NT2/D1 (cell line): ENCODE data around the gene KCNQ1.

Source experiments
- DNase-seq: peaks from one replicate; pipeline ENCODE4 v3.0.0-alpha.2; 2011; ENCODE audit warnings: low read depth, low spot score
- H3K27me3 ChIP-seq: 2 replicates; pipeline ENCODE4 v1.6.0; 2011; ENCODE audit warnings: mild to moderate bottlenecking; ENCODE audit not compliant: insufficient read length, insufficient read depth
- H3K36me3 ChIP-seq: 2 replicates; pipeline ENCODE4 v1.6.1; 2011; ENCODE audit warnings: mild to moderate bottlenecking, low read length, mixed read lengths; ENCODE audit not compliant: insufficient read depth, insufficient read length
- H3K4me1 ChIP-seq: 2 replicates; pipeline ENCODE4 v1.5.1; 2011; ENCODE audit not compliant: insufficient read depth, insufficient read length
- H3K4me3 ChIP-seq: 2 replicates; pipeline ENCODE4 v1.5.1; 2011; ENCODE audit warnings: low read depth; ENCODE audit not compliant: insufficient read length
- H3K9ac ChIP-seq: 2 replicates; pipeline ENCODE4 v1.6.0; 2011; ENCODE audit warnings: low read depth; ENCODE audit not compliant: insufficient read length
- H3K9me3 ChIP-seq: 2 replicates; pipeline ENCODE4 v1.5.1; 2011; ENCODE audit warnings: mild to moderate bottlenecking, low read length; ENCODE audit not compliant: insufficient read depth
- SUZ12 ChIP-seq: IDR thresholded peaks from 2 replicates; pipeline ENCODE4 v1.6.1; 2011; ENCODE audit not compliant: insufficient read length, insufficient read depth; ENCODE audit errors: extremely low read depth
- YY1 ChIP-seq: IDR thresholded peaks from 2 replicates; pipeline ENCODE4 v1.6.1; 2011; ENCODE audit not compliant: insufficient read length, insufficient read depth
- ZNF274 ChIP-seq: IDR thresholded peaks from 2 replicates; pipeline ENCODE4 v1.6.1; 2011; ENCODE audit warnings: mild to moderate bottlenecking, low read depth, low read length

KCNQ1 gene

DNA sequence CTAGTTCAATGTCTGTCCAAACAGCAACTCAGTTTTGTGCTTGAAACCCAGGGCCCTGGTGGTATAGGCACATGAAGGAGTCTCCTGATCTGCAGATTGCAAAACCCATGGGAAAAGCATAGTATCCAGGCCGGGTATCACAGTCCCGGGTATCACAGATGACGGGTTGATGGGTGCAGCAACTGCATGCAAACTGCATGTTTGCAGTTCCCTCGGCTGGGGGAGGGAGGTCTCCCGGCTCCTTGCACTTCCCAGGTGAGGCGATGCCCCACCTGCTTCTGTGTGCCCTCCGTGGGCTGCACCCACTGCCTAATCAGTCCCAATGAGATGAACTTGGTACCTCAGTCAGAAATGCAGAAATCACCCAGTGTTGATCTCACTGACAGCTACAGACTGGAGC lies 53.9 kb downstream of the KCNQ1 start:
- Histone ChIP-seq H3K4me3 (no peak overlapping the region), H3K36me3 (no peaks in the 10 kb centered on the region), H3K27me3 (peaks cover 64% of the 10 kb centered on the region), H3K9ac (no peak overlapping the region), H3K9me3 (peaks cover 16% of the 10 kb centered on the region), H3K4me1 (no peaks in the 10 kb centered on the region)
- DNase-seq = no peak
- no peak for TF ChIP-seq SUZ12
- TF ChIP-seq ZNF274 = no peak
- TF ChIP-seq YY1 = no peak

DNA sequence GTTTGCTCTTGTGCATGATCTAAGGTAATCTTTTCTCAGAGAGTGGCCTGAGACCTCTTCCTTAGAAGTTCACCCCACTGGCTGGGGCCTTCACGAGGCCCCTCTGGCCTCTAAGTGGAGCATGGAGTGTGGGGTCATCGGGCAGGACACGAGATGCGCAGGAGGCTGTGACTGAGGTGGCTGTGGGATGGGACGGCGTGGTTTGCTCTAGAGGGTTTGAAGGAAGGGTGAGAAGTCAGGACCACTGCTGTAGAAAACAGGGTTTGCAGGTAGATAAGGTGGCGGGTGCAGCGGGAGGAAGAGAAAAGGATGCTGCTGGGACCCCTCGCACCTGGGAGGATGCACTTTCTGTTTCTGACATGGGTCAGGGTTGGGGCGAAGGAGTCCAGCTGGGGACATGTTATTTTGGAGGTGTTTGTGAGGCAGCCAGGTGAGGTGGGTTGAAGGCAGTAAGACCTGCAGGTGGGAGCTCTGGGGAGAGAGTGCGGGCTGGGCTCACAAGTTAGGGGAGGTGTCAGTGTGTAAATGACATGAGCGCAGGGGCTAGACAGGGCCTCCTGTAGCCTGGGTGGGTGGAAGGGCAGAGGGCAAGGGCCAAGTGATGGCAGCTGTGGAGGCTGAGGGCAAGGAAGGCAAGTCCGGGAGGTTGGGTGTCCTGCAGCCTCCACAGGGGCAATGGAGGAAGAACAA lies 62.5 kb downstream of the KCNQ1 start:
- peaks cover 3% of the 10 kb centered on the region for H3K4me1 ChIP-seq
- no peak for DNase-seq
- H3K36me3 ChIP-seq = no peaks in the 10 kb centered on the region
- TF ChIP-seq ZNF274 = no peak
- no peak for TF ChIP-seq SUZ12
- TF ChIP-seq YY1 = no peak
- no peaks in the 10 kb centered on the region; the same call in 1 of the 2 replicates for H3K9me3 ChIP-seq
- H3K27me3 ChIP-seq = peaks cover 92% of the 10 kb centered on the region
- no peak overlapping the region for H3K4me3 ChIP-seq
- no peak overlapping the region for H3K9ac ChIP-seq

DNA sequence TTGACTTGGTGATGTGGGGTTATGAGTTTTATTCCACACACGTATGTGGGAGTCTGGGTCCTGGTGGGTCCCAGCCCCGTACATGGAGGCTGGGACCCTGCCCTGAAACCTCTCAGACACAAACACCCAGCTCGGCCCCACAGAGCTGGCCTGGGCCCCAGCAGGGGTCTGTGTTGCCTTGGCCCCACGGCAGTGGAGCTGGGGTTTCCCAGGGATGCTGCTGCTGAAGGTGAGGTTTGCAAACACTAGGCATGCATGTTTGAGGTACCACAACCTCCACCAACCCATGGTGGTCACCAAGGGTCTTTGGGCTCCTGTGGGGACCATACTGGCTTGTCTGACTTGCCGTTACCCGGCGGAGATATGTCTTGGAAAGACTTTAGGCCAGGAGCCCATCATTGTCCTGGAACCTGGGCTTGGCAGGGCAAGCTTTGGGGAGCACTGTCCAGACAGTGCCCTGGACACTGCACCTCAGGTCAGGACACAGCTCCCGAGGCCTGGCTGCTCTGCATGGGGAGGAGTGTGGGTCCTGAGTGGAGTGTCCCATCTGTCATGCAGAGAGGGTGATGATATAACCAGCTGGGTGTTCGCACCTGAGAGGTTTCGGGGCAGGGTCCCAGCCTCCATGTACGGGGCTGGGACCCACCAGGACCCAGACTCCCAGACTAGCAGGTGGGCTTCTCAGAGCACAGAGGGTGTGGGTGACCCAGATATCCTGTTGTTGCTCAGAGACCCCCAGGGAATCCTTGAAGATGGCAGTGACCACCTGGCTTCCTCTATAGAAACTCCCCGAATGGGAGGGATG lies 63.3 kb downstream of the KCNQ1 start:
- Histone ChIP-seq H3K36me3 (no peaks in the 10 kb centered on the region), H3K4me1 (peaks cover 3% of the 10 kb centered on the region), H3K27me3 (peaks cover 92% of the 10 kb centered on the region), H3K9me3 (no peaks in the 10 kb centered on the region), H3K4me3 (no peak overlapping the region), H3K9ac (no peak overlapping the region)
- DNase-seq = no peak
- TF ChIP-seq YY1 (no peak), ZNF274 (no peak), SUZ12 (no peak)

DNA sequence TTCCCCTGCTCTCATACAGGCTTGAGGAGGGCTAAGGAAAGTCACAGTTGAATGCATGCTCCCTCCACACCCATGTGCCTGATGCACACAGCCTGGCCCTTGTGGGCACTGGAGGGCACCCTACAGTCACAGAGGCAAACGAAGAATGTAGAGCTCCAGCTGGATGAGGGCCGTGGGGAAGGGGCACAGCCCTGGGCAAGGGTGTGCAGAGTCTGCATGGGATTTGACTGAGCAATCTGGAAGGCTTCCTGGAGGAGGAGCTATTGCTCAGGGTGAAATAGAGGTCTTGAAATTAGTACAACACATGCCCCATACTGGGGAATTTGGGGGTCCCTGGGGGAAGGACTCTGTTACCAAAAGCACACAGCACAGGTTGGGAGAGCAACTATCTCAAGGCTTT lies 64.0 kb downstream of the KCNQ1 start:
- H3K27me3 ChIP-seq = peaks cover 96% of the 10 kb centered on the region
- H3K9me3 ChIP-seq = no peaks in the 10 kb centered on the region
- peaks cover 3% of the 10 kb centered on the region for H3K4me1 ChIP-seq
- no peak overlapping the region for H3K4me3 ChIP-seq
- TF ChIP-seq YY1 = no peak
- no peak for TF ChIP-seq ZNF274
- TF ChIP-seq SUZ12 = no peak
- no peaks in the 10 kb centered on the region for H3K36me3 ChIP-seq
- no peak overlapping the region for H3K9ac ChIP-seq
- DNase-seq = no peak

DNA sequence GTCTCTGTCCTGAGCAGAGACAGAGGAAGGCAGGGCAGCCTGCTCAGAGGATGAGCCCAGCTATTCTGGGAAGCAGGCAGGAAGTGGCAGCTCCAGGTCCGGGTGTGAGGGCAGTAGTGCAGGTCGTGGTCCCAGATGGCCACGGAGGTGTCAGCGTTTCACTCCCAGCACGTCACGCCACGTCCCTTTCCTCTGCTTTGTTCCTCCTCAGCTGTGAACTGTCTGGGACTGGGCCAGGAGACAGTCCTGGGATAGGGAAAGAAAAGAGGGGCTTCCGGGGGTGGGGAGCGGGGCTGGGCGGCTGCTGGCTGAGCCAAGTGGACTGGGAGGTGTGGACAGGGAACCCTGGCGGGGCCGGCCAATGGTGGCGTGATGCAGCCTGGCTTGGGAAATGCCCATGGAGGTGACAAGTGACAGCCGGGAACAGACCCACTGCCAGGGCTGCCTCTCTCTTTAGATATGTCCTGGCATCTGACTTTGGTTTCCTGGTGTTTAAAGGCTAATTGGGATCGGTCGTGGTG lies 64.7 kb downstream of the KCNQ1 start:
- H3K9me3 ChIP-seq = no peaks in the 10 kb centered on the region
- H3K27me3 ChIP-seq = peaks cover 94% of the 10 kb centered on the region
- TF ChIP-seq ZNF274 (no peak), YY1 (no peak), SUZ12 (no peak)
- H3K4me1 ChIP-seq = peaks cover 3% of the 10 kb centered on the region
- H3K9ac ChIP-seq = no peak overlapping the region
- DNase-seq = no peak
- no peaks in the 10 kb centered on the region for H3K36me3 ChIP-seq
- no peak overlapping the region for H3K4me3 ChIP-seq

DNA sequence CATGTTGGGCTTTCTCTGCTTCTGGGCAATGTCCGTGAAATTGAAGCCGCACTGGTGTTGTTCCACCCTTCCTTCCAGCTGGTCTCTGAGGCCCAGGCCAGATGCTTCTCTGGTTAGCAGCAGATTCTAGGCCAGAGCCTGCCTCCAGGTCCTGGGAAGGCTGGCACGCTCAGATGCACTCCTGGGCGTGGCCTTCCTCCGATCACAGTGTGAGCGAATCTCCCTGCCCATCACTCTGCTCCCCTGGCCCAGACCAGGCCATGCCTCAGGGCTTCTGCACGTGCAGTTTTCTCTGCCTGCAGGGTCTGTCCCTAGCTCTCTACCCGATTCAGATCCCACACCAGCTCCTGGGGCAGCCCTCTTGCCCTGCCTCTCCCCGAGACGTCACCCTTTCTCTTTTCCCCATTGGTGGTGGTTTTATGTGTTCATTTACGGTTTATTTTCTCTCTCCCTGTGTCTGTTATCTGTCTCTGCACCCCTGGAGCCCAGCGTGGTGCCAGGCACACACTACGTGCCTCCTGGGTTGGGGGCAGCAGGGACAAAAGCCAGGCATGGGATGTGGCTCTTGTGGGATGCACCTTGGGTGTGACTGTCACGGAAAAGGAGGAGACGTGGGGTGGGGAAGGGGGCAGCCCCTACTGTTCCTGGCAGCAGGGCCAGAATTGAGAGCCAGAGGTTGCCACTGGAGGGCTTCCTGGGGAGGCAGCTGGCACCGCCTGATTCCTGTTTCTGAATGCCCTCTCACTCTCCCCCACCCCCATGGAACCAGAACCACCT lies 66.0 kb downstream of the KCNQ1 start:
- Histone ChIP-seq H3K9ac (no peak overlapping the region), H3K27me3 (peaks cover 90% of the 10 kb centered on the region)
- TF ChIP-seq ZNF274 = no peak
- no peak for TF ChIP-seq YY1
- no peak for TF ChIP-seq SUZ12

More for the DNA sequence above, 66.0 kb downstream of the KCNQ1 start:
- Histone ChIP-seq H3K4me3 (no peak overlapping the region), H3K9me3 (no peaks in the 10 kb centered on the region), H3K36me3 (no peaks in the 10 kb centered on the region), H3K4me1 (peaks cover 3% of the 10 kb centered on the region)
- no peak for DNase-seq
